Body of pancreas (tissue), 4 donors: ENCODE data around the gene MYO18B.

Source experiments
- POLR2A ChIP-seq, 3 donors: fragments of 450-650 bp; IDR thresholded peaks; one replicate each; pipeline ENCODE4 v1.6.1; 2016; ENCODE audit warnings: antibody characterized with exemption in 3 of 3, mild to moderate bottlenecking in 2 of 3
- TF ChIP-seq, protein P1 (sequence below), 7 experiments: fragments of 450-650 bp in 4 of 7; fragments of 200-600 bp in 3 of 7; sonication (generic) in 3 of 7; IDR thresholded peaks; one replicate each; pipeline ENCODE4 v1.5.1; 2016 to 2019; ENCODE audit warnings: antibody characterized with exemption in 7 of 7

DNA sequence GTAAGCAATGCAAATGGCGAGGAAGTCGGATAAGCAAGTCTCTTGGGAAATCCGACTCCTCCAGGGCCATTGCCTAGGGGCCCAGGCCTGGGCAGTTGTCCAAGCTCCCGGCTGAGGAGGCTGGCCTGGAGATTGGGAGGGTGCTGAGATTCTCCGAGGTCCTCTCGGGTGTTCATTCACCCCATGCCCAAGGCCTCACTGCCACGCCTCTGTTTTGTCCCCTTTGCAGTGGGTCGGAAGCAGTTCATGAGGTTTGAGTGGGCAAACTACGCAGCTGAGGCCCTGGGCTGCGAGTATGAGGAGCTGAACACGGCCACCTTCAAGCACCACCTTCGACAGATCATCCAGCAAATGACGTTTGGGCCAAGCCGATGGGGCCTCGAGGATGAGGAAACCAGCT is 81.3 kb downstream of the MYO18B start:
- TF ChIP-seq, protein P1, sequence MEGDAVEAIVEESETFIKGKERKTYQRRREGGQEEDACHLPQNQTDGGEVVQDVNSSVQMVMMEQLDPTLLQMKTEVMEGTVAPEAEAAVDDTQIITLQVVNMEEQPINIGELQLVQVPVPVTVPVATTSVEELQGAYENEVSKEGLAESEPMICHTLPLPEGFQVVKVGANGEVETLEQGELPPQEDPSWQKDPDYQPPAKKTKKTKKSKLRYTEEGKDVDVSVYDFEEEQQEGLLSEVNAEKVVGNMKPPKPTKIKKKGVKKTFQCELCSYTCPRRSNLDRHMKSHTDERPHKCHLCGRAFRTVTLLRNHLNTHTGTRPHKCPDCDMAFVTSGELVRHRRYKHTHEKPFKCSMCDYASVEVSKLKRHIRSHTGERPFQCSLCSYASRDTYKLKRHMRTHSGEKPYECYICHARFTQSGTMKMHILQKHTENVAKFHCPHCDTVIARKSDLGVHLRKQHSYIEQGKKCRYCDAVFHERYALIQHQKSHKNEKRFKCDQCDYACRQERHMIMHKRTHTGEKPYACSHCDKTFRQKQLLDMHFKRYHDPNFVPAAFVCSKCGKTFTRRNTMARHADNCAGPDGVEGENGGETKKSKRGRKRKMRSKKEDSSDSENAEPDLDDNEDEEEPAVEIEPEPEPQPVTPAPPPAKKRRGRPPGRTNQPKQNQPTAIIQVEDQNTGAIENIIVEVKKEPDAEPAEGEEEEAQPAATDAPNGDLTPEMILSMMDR (IDR thresholded peaks at IDR 0.05), result no peak
- TF ChIP-seq POLR2A (IDR thresholded peaks at IDR 0.05), result no peak
